Measurements from ENCODE around the gene MICAL3.
A peak's percentile ranks its signal among the peaks of the same experiment; 100 is the strongest.

Gene MICAL3

GRCh38 chr22:17871726-17872458 lies 152.5 kb downstream of the MICAL3 start:
- Histone ChIP-seq H3K4me3 (ENCODE audit: low read depth, low read length) (no peak overlapping the region), H3K9me3 (no peaks in the 10 kb centered on the region), H3K36me3 (peaks cover 20% of the 10 kb centered on the region), H3K27me3 (no peaks in the 10 kb centered on the region), H3K4me1 (peaks cover 24% of the 10 kb centered on the region)
- no peak for DNase-seq
- TF ChIP-seq CTCF (IDR thresholded peaks at IDR 0.05; ENCODE audit: low read depth, low read length): no peak

DNA sequence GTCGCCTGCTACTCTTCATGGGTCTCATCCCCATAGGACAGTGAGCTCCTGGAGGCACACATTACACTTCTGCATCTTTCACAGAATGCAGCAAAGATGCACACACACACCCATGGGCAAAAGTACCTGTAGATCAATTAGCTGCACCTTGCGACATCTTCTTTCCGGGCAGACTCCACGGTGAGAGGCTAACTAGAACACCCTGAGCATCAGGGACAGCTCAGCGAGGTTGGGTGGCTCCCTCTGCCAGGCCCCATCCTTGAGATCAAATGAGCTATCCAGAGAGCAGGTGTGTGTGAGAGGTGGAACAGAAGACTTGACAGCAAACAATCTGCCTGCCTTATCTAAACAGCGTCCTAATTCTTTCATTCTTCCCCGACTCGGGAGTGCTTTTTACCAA lies 154.0 kb downstream of the MICAL3 start:
- Histone ChIP-seq H3K27me3 (no peaks in the 10 kb centered on the region), H3K9me3 (no peaks in the 10 kb centered on the region), H3K4me1 (peaks cover 27% of the 10 kb centered on the region), H3K4me3 (ENCODE audit: low read depth, low read length) (no peak overlapping the region), H3K36me3 (peaks cover 24% of the 10 kb centered on the region)
- TF ChIP-seq CTCF (IDR thresholded peaks at IDR 0.05; ENCODE audit: low read depth, low read length): no peak
- no peak for DNase-seq

GRCh38 chr22:17869285-17870096 lies 154.9 kb downstream of the MICAL3 start:
- Histone ChIP-seq H3K36me3 (peaks cover 26% of the 10 kb centered on the region), H3K27me3 (no peaks in the 10 kb centered on the region), H3K4me3 (ENCODE audit: low read depth, low read length) (no peak overlapping the region), H3K9me3 (no peaks in the 10 kb centered on the region), H3K4me1 (peaks cover 26% of the 10 kb centered on the region)
- TF ChIP-seq CTCF (IDR thresholded peaks at IDR 0.05; ENCODE audit: low read depth, low read length): no peak
- no peak for DNase-seq

DNA sequence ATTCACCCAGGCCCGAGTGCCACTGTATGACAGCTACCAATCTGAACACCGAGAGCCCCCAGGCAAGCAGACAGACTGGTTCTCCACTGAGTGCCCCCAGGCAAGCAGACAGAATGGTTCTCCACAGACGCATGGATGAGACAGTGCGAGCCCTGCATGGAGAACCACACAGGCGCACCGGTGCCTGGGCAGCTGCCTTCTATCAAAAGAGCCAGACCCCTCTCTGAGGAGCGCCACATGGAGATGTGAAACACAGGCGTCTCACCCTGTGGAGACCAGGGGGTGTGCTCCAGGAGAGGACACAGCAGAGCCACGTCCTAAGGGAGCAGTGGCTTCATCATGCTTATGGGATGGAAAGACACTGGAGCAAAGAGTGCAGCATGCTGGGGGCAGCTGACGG lies 155.6 kb downstream of the MICAL3 start:
- Histone ChIP-seq H3K4me1 (peaks cover 25% of the 10 kb centered on the region), H3K27me3 (no peaks in the 10 kb centered on the region), H3K4me3 (ENCODE audit: low read depth, low read length) (no peak overlapping the region), H3K9me3 (no peaks in the 10 kb centered on the region), H3K36me3 (peaks cover 33% of the 10 kb centered on the region)
- DNase-seq: peak; percentile 83
- TF ChIP-seq CTCF (IDR thresholded peaks at IDR 0.05; ENCODE audit: low read depth, low read length): no peak

GRCh38 chr22:17867160-17867785 lies 157.1 kb downstream of the MICAL3 start:
- H3K4me1 ChIP-seq: peaks cover 25% of the 10 kb centered on the region
- peak; percentile 72 for DNase-seq
- no peak overlapping the region for H3K4me3 ChIP-seq (ENCODE audit: low read depth, low read length)
- no peaks in the 10 kb centered on the region for H3K27me3 ChIP-seq
- H3K36me3 ChIP-seq: peaks cover 26% of the 10 kb centered on the region
- H3K9me3 ChIP-seq: no peaks in the 10 kb centered on the region
- TF ChIP-seq CTCF (IDR thresholded peaks at IDR 0.05; ENCODE audit: low read depth, low read length): peak; percentile 32; the same call in 1 of the 2 replicates

All from BE2C (cell line).